ENCODE results near the gene LCN2.
A peak's percentile ranks its signal among the peaks of the same experiment; 100 is the strongest.
"Not testable (repeated sequence)": the region's sequence is repeated elsewhere in the genome, so short reads cannot be mapped to it uniquely, and the experiment has no call there.

Gene LCN2

DNA sequence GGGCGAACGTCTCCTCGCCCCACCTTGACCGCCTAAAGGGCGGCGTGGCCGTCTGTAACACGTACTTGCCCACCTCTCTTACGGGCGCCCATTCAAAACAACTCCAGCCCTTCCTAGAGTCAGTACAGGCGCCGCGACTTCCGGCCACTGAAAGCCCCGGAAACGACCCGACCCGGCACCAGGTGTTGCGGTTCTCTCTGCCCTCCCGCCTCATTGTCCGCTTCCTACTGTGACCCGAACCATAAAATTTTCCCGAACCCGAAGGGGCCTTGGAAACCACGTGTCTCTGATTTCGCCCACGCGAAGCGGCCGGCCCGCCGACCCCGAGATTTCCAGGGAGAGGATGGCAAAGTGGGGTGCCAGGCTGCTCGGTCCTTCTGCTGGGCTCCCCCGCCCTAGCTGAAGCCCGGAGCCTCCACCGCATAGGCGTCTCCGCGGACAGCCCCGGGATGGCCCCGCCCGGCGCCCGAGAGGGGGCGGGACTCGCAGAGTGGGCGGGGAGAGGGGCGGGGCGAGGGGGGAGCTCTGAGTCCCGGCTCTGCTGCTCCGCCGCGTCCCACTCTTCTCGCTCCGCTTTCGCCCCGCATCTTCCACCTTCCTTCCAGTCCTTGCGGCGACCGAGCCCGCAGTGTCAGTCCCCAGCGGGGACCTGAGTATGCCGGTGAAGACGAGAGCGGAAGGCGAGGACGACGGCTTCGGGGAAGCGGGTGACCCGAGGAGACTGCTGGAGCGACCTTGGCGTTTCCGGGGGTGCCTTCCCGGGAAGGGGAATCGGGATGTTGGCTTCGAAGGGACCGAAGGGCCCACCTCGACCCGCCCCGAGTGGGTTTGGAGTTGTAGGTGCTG, 21.0 kb upstream of the LCN2 start:
- DNase-seq (ENCODE audit: insufficient read length, low spot score) = peak; percentile 86
- TF ChIP-seq POLR2A (IDR thresholded peaks at IDR 0.05; ENCODE audit: low read depth, low read length) = peak; percentile 83
- no peak for FAIRE-seq

- no peak for TF ChIP-seq POLR2A (IDR thresholded peaks at IDR 0.05; ENCODE audit: low read depth, low read length)
- FAIRE-seq = no peak
- DNase-seq (ENCODE audit: insufficient read length, low spot score) = no peak
Measured at GRCh38 chr9:128128836-128129590, 20.2 kb upstream of the LCN2 start.

DNA sequence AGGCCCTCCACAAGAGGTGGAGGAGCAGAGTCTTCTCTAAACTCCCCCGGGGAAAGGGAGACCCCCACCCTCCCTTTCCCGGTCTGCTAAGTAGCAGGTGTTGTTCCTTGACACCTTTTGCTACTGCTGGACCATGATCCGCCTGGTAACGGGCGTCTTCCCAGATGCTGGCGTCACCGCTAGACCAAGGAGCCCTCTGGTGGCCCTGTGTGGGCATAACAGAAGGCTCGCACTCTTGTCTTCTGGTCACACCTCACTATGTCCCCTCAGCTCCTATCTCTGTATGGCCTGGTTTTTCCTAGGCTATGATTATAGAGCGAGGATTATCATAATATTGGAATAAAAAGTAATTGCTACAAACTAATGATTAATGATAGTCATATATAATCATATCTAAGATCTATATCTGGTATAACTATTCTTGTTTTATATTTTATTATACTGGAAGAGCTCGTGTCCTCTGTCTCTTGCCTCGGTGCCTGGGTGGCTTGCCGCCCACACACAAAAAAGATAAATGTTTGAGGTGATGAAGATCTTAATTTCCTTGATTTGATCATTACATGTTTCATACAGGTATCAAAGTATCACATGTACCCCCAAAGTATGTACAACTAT, 19.2 kb upstream of the LCN2 start:
- not testable (repeated sequence) for DNase-seq (ENCODE audit: insufficient read length, low spot score)

GRCh38 chr9:128130651-128131050, 18.6 kb upstream of the LCN2 start:
- FAIRE-seq = not testable (repeated sequence)

More for the DNA sequence above, 19.2 kb upstream of the LCN2 start:
- not testable (repeated sequence) for FAIRE-seq

GRCh38 chr9:128131346-128131745, 17.9 kb upstream of the LCN2 start:
- DNase-seq (ENCODE audit: insufficient read length, low spot score); FAIRE-seq: not testable (repeated sequence)

More at GRCh38 chr9:128130651-128131050, 18.6 kb upstream of the LCN2 start:
- DNase-seq (ENCODE audit: insufficient read length, low spot score) = not testable (repeated sequence)

DNA sequence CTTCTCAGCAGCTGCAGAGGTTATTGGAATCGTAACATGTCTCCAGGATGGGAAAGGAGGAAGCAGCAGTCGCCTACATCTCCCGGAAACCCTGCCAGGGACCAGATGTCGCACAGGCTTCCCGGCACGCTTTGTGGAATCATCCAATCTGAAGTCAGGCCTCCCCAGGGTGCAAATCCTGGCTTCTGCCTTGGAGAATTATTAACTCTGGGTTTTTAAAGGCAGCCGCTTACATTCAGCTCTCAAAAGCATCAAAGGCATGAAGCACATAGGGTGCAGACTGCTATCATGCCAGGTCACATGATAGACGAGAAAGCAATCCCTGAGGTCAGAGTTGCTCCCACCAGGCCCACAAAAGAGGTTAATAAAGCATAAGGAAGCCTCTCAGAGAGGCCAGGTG, 17.1 kb upstream of the LCN2 start:
- FAIRE-seq; DNase-seq (ENCODE audit: insufficient read length, low spot score): not testable (repeated sequence)

GRCh38 chr9:128135561-128135960, 13.7 kb upstream of the LCN2 start:
- DNase-seq (ENCODE audit: insufficient read length, low spot score); FAIRE-seq: not testable (repeated sequence)

DNA sequence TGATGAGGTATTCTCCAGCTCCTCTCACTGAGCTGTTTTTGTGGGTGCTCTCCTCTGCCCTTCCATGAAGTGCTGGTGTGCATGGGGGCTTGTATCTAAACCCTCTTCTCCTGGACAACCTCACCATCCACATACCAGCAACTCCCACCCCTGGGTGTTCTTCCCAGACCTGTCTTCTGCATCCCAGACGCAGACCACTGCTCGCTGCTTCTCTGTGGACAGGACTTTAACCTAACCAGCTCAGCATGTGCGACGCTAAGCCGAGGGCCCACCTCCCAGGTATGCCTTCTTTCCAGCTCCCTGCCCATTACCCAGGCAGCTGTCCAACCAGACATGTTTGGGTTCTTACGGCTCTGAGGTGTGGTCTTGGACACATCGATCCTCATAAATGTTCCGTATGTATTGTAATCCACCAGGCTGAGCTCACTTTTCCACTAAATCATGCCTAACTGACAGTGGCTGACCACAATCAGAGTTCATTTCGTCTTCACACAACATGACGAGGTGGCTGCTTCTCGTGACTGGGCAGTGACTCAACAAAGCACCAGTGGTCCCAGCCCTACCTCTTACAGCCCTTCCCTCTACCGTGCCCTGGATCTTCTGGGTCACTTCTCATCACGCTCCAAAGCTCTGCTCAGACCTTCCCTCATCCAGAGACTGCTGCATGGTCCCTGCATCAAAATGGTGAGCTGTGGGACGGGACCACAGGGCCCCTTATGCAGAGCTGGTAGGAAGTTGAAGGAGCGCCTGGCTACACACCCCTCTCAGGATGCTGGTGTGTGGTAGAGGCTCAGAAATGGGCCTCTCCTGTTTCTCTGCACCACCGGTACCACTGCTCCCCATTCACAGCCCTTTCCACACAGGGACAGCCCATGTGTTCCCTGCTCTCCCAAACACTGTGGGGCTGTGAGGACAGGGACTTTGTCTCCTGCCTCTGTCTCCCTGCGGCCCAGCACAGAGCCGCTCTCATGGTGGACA, 12.1 kb upstream of the LCN2 start:
- no peak for TF ChIP-seq POLR2A (IDR thresholded peaks at IDR 0.05; ENCODE audit: low read depth, low read length)
- DNase-seq (ENCODE audit: insufficient read length, low spot score) = peak; percentile 91
- peak; percentile 96 for FAIRE-seq

GRCh38 chr9:128138001-128138400, 11.3 kb upstream of the LCN2 start:
- no peak for FAIRE-seq
- no peak for TF ChIP-seq POLR2A (IDR thresholded peaks at IDR 0.05; ENCODE audit: low read depth, low read length)

GRCh38 chr9:128139621-128140020, 9.6 kb upstream of the LCN2 start:
- DNase-seq (ENCODE audit: insufficient read length, low spot score) (no peak), FAIRE-seq (no peak)
- TF ChIP-seq POLR2A (IDR thresholded peaks at IDR 0.05; ENCODE audit: low read depth, low read length) = no peak

More at GRCh38 chr9:128138001-128138400, 11.3 kb upstream of the LCN2 start:
- DNase-seq (ENCODE audit: insufficient read length, low spot score) = no peak

DNA sequence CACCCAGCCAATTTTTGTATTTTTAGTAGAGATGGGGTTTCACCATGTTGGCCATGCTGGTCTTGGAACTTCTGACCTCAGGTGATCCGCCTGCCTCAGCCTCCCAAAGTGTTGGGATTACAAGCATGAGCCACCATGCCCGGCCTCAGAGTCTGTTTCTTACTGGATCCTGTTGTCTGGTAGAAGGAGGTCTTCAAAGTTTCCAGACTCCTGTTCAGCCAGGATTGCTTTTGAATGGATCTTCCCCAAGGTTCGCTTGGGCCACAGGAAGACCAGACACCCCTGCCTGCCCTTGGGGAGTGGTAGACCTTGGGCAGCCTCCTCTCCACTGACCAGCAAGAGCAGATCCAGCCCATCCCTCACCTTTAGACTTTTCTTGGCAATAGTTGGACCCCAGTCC, 7.6 kb upstream of the LCN2 start:
- TF ChIP-seq POLR2A (IDR thresholded peaks at IDR 0.05; ENCODE audit: low read depth, low read length) = no peak
- no peak for FAIRE-seq
- no peak for DNase-seq (ENCODE audit: insufficient read length, low spot score)

DNA sequence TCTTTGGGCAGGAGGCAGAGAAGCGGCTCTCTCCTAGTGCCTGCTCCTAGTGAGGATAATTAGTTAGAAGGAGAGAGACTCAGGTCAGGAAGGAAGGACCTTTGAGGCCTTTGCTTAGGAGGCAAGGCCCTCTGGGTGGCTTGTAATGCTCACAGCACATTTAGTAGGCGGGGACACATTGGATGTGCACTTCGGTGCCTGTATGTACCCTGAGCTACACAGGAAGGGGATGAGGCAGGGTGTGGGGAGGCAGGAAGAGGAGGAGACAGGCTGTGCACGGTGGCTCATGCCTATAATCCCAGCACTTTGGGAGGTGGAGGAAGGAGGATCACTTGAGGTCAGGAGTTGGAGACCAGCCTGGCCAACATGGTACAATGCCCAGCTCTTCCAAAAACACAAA, 7.2 kb upstream of the LCN2 start:
- FAIRE-seq (no peak), DNase-seq (ENCODE audit: insufficient read length, low spot score) (no peak)
- no peak for TF ChIP-seq POLR2A (IDR thresholded peaks at IDR 0.05; ENCODE audit: low read depth, low read length)

DNA sequence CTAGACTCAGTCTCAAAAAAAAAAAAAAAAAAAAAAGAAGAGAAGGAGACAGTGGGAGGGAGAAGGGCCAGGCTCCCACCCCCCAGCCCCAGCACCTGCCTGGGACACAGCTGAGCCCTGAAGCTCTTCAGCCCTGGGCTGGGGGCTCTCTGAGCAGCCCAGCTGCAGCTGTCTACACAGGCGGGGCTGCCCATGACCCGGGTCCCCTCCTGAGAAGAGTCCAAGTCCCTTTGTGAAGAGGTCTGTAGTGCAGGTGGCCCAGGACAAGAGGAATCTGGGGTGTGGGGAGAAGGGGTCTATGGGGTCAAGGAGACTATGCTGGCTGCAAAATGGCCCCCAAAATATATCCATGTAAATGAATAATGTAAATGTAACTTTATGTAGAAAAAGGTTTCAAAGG, 6.7 kb upstream of the LCN2 start:
- no peak for DNase-seq (ENCODE audit: insufficient read length, low spot score)

More for the DNA sequence above, 6.7 kb upstream of the LCN2 start:
- no peak for FAIRE-seq
- TF ChIP-seq POLR2A (IDR thresholded peaks at IDR 0.05; ENCODE audit: low read depth, low read length) = no peak
